RCC 7860 (cell line): Measurements from ENCODE around the gene MTRF1.

Source experiments
- DNase-seq: peaks from one replicate; pipeline ENCODE4 v3.0.0-alpha.2; 2015; ENCODE audit warnings: low spot score
- FAIRE-seq: peaks from 2 replicates; lab custom pipeline; 2012; peaks lifted over from hg19 to GRCh38; lab: Jason Lieb, UNC

The MTRF1 gene

GRCh38 chr13:41263261-41263971 is at the start of gene MTRF1:
Gene MTRF1 (minus strand): TSS chr13:41263576. CDS start chr13:41260907, 2,669 bp downstream.
- FAIRE-seq: no peak
- DNase-seq: peak; percentile 51

GRCh38 chr13:41313117-41313516 is 49.7 kb upstream of the MTRF1 start:
- DNase-seq: no peak
- no peak for FAIRE-seq

- DNase-seq: peak; percentile 10
Measured at GRCh38 chr13:41312176-41312500, 48.8 kb upstream of the MTRF1 start.

GRCh38 chr13:41311406-41312175 is 48.2 kb upstream of the MTRF1 start:
- DNase-seq (no peak), FAIRE-seq (no peak)

More at GRCh38 chr13:41312176-41312500, 48.8 kb upstream of the MTRF1 start:
- FAIRE-seq: no peak

GRCh38 chr13:41310963-41311405 is 47.6 kb upstream of the MTRF1 start, which contains the start of gene NAA16:
Gene NAA16 (plus strand): TSS chr13:41311267. CDS start chr13:41311529, 262 bp downstream.
- DNase-seq: peak; percentile 84
- FAIRE-seq: peak; percentile 71

GRCh38 chr13:41307884-41308640 is 44.7 kb upstream of the MTRF1 start:
- DNase-seq (no peak), FAIRE-seq (no peak)

GRCh38 chr13:41306271-41307145 is 43.1 kb upstream of the MTRF1 start:
- DNase-seq: no peak

GRCh38 chr13:41304551-41304950 is 41.2 kb upstream of the MTRF1 start:
- DNase-seq (no peak), FAIRE-seq (no peak)

More at GRCh38 chr13:41306271-41307145, 43.1 kb upstream of the MTRF1 start:
- no peak for FAIRE-seq

GRCh38 chr13:41302743-41303142 is 39.4 kb upstream of the MTRF1 start:
- DNase-seq (no peak), FAIRE-seq (no peak)

GRCh38 chr13:41299316-41300094 is 36.1 kb upstream of the MTRF1 start:
- FAIRE-seq (no peak), DNase-seq (no peak)

- no peak for FAIRE-seq
Measured at GRCh38 chr13:41296879-41297646, 33.7 kb upstream of the MTRF1 start.

GRCh38 chr13:41295973-41296372 is 32.6 kb upstream of the MTRF1 start:
- FAIRE-seq: no peak
- DNase-seq: no peak

More at GRCh38 chr13:41296879-41297646, 33.7 kb upstream of the MTRF1 start:
- no peak for DNase-seq

GRCh38 chr13:41294914-41295313 is 31.5 kb upstream of the MTRF1 start:
- DNase-seq (no peak), FAIRE-seq (no peak)

GRCh38 chr13:41293272-41293671 is 29.9 kb upstream of the MTRF1 start:
- FAIRE-seq (no peak), DNase-seq (no peak)

GRCh38 chr13:41291246-41291645 is 27.9 kb upstream of the MTRF1 start:
- DNase-seq: no peak
- no peak for FAIRE-seq

- FAIRE-seq: no peak
- DNase-seq: no peak
Measured at GRCh38 chr13:41289463-41289881, 26.1 kb upstream of the MTRF1 start.

- no peak for FAIRE-seq
- no peak for DNase-seq
Measured at GRCh38 chr13:41286370-41286769, 23.0 kb upstream of the MTRF1 start.

GRCh38 chr13:41284512-41285288 is 21.3 kb upstream of the MTRF1 start:
- peak; percentile 41 for FAIRE-seq
- DNase-seq: peak; percentile 77
